HepG2 (cell line): ENCODE results near the gene PDE1C. TPM values are rescaled to one million over a fixed set of nuclear protein-coding genes. Genes with fewer than 3 reads are reported as not detected.

Experiments
- ATAC-seq: fragments of 200-7000 bp; cut with Tn5 transposase; 3 replicates; pipeline ENCODE4 v1.9.1; 2020; ENCODE audit warnings: mild to moderate bottlenecking, moderate library complexity
- BruUV-seq: library from RNA; stranded (reverse); fragments of 400-500 nt; replicated peaks from 2 replicates; lab custom pipeline; 2021; lab: Mats Ljungman, UMichigan
- CTCF ChIA-PET: fragments of 300-600 bp; formaldehyde crosslinking; extraction: SDS; loops from one replicate; lab custom pipeline; 2021; ENCODE audit warnings: low total read pairs, inconsistent platforms, low intra/inter-chr PET ratio; lab: Yijun Ruan, JAX
- POLR2A ChIA-PET: fragments of 350-600 bp; sonication (Branson Sonifier 250); formaldehyde crosslinking; loops from one replicate; lab custom pipeline; 2020; ENCODE audit warnings: antibody characterized with exemption, inconsistent platforms; lab: Yijun Ruan, JAX
- DNase-seq: peaks from one replicate; pipeline ENCODE4 v3.0.0-alpha.2; 2015; ENCODE audit warnings: low spot score
- FAIRE-seq: peaks from 3 replicates; lab custom pipeline; 2011; peaks lifted over from hg19 to GRCh38; lab: Jason Lieb, UNC
- H2AFZ ChIP-seq: one replicate; pipeline ENCODE4 v1.6.1; 2011; ENCODE audit warnings: low read length, inconsistent platforms
- H3K27ac ChIP-seq: fragments of 300-600 bp; 3 replicates; pipeline ENCODE4 v1.8.0; 2011; ENCODE audit warnings: mixed run types, mild to moderate bottlenecking, mixed read lengths, low read length, inconsistent platforms; ENCODE audit not compliant: insufficient read depth; ENCODE audit errors: extremely low read length
- H3K27me3 ChIP-seq, 2 experiments: fragments of 200-600 bp in 1 of 2; 2 replicates in 1 of 2; 3 replicates in 1 of 2; pipeline versions ENCODE4 v1.6.0 to v1.8.0; 2011; ENCODE audit warnings: low read length in 2 of 2, mild to moderate bottlenecking in 2 of 2, moderate library complexity in 2 of 2, inconsistent platforms in 1 of 2; ENCODE audit not compliant: insufficient read depth in 2 of 2, control insufficient read depth in 1 of 2
- H3K36me3 ChIP-seq, 2 experiments: fragments of 200-600 bp in 1 of 2; replicated peaks in 1 of 2; 2 replicates in 1 of 2; 3 replicates in 1 of 2; pipeline versions ENCODE4 v1.5.1 to v1.8.0; 2011; ENCODE audit warnings: low read length in 2 of 2, inconsistent platforms in 1 of 2; ENCODE audit not compliant: insufficient read depth in 2 of 2, control insufficient read depth in 1 of 2
- H3K4me1 ChIP-seq: 2 replicates; pipeline ENCODE4 v1.5.1; 2012; ENCODE audit warnings: low read length, inconsistent platforms; ENCODE audit not compliant: insufficient read depth
- H3K4me2 ChIP-seq: 2 replicates; pipeline ENCODE4 v1.6.0; 2011; ENCODE audit warnings: low read depth, low read length, inconsistent platforms
- H3K4me3 ChIP-seq, 3 experiments: fragments of 200-600 bp in 1 of 3; sonication (generic), shearing (Covaris generic) in 1 of 3; replicated peaks in 1 of 3; 2 replicates each; pipeline ENCODE4 v1.5.1; 2011 to 2016; ENCODE audit warnings: low read length in 3 of 3, inconsistent platforms in 2 of 3, low read depth in 2 of 3, mild to moderate bottlenecking in 2 of 3, control low read depth in 1 of 3, mixed read lengths in 1 of 3; ENCODE audit not compliant: insufficient read depth in 1 of 3
- H3K79me2 ChIP-seq: one replicate; pipeline ENCODE4 v1.6.1; 2011; ENCODE audit warnings: low read length, inconsistent platforms; ENCODE audit not compliant: insufficient read depth
- H3K9ac ChIP-seq: 2 replicates; pipeline ENCODE4 v1.6.0; 2011; ENCODE audit warnings: mild to moderate bottlenecking, low read depth, low read length, inconsistent platforms; ENCODE audit not compliant: insufficient read depth
- H3K9me3 ChIP-seq: 2 replicates; pipeline ENCODE4 v1.5.1; 2012; ENCODE audit warnings: mild to moderate bottlenecking, low read length
- H4K20me1 ChIP-seq: 2 replicates; pipeline ENCODE4 v1.6.0; 2011; ENCODE audit warnings: inconsistent platforms, mild to moderate bottlenecking, low read length, moderate library complexity; ENCODE audit not compliant: insufficient read depth
- BHLHE40 ChIP-seq: IDR thresholded peaks from 2 replicates; pipeline ENCODE4 v1.6.1; 2011; ENCODE audit warnings: low read length, improper control_type of control experiment
- HNRNPH1 ChIP-seq: fragments of 200-400 bp; formaldehyde crosslinking; optimal IDR thresholded peaks from 2 replicates; pipeline ENCODE3; 2017; ENCODE audit warnings: mild to moderate bottlenecking, low read depth, low read length
- ZNF772 ChIP-seq: sonication (generic); formaldehyde crosslinking; IDR thresholded peaks from 2 replicates; pipeline ENCODE4 v1.5.0; 2020; ENCODE audit warnings: mild to moderate bottlenecking, missing genetic modification reagents
- WGBS: methylation state at CpG from one replicate; pipeline ENCODE4 v1.1.6; 2017; ENCODE audit warnings: low lambda C conversion rate; 5-methylcytosine and 5-hydroxymethylcytosine counted together
- in situ Hi-C: cut with HindIII; loops from 2 replicates; pipeline ENCODE4 v1.10.0; 2017; ENCODE audit warnings: low pct_unique_long_range_greater_than_20kb; ENCODE audit not compliant: extremely low pct_ligation_motif_present
- intact Hi-C: fragments of 100-400 bp; cut with micrococcal nuclease; formaldehyde crosslinking; loops from one replicate; pipeline ENCODE4 v1.10.0; 2022; ENCODE audit not compliant: unreplicated experiment
- polyA plus RNA-seq, 8 experiments: library from polyadenylated mRNA; depleted of rRNA in 3 of 8; stranded (reverse) in 7 of 8; unstranded in 1 of 8; fragments of >200 nt; fragmentation: Illumina TruSeq in 4 of 8; extraction: Trizol in 4 of 8; gene quantifications; 2 replicates each; pipeline versions ENCODE4 v1.2.1 to v1.2.3, GENCODE V29; 2011 to 2016; ENCODE audit warnings: low read depth in 4 of 8, missing spikeins in 1 of 8, mixed read lengths in 1 of 8; ENCODE audit not compliant: insufficient read depth in 1 of 8
- total RNA-seq, 5 experiments: library from RNA; depleted of rRNA; stranded (reverse); fragments of >200 nt; fragmentation: Illumina TruSeq; extraction: Trizol; gene quantifications; 2 replicates each; pipeline ENCODE4 v1.2.3, GENCODE V29; 2016; ENCODE audit warnings: low read depth in 1 of 5
- TF ChIP-seq, protein P1 (sequence below): sonication (generic); formaldehyde crosslinking; IDR thresholded peaks from 2 replicates; pipeline ENCODE4 v1.4.0; 2020; ENCODE audit warnings: mild to moderate bottlenecking, missing genetic modification reagents
- TF ChIP-seq, protein P2 (sequence below): sonication (generic); formaldehyde crosslinking; conservative IDR thresholded peaks from 2 replicates; pipeline ENCODE4 v1.8.0; 2022; ENCODE audit warnings: missing genetic modification reagents

The PDE1C gene
- total and polyA plus RNA-seq, 2 of the 13 experiments (the other 11 are each of a cell fraction or from before 2014, with no cell fraction given) = not detected

DNA sequence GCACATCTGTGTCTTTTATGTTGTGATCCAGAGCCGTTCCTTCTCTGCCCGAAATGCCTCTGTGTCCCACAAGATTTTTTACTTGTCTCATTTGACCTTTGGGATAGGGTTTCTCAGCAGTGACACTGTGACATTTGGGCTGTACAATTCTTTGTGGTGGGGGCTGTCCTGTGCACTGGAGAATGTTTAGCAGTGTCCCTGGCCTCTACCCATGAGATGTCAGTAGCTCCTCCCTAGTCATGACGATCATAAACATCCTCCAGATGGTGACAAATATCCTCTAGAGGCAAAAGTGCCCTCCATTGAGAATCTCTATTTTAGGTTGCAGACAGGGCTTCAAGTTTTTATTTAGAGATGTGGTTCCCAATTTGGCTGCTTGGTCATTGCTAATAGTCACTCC, 291.9 kb downstream of the PDE1C start:
- intact Hi-C loops = no loop called here
- ChIA-PET CTCF (no interaction called here), POLR2A (no interaction called here)
- in situ Hi-C loops = no loop called here
- 17% methylated on average over 3 of the region's 3 CpGs for WGBS
- H3K4me3 ChIP-seq = no peak overlapping the region
- no peaks in the 10 kb centered on the region for H3K9me3 ChIP-seq
- H4K20me1 ChIP-seq = no peaks in the 10 kb centered on the region
- TF ChIP-seq, protein P1, sequence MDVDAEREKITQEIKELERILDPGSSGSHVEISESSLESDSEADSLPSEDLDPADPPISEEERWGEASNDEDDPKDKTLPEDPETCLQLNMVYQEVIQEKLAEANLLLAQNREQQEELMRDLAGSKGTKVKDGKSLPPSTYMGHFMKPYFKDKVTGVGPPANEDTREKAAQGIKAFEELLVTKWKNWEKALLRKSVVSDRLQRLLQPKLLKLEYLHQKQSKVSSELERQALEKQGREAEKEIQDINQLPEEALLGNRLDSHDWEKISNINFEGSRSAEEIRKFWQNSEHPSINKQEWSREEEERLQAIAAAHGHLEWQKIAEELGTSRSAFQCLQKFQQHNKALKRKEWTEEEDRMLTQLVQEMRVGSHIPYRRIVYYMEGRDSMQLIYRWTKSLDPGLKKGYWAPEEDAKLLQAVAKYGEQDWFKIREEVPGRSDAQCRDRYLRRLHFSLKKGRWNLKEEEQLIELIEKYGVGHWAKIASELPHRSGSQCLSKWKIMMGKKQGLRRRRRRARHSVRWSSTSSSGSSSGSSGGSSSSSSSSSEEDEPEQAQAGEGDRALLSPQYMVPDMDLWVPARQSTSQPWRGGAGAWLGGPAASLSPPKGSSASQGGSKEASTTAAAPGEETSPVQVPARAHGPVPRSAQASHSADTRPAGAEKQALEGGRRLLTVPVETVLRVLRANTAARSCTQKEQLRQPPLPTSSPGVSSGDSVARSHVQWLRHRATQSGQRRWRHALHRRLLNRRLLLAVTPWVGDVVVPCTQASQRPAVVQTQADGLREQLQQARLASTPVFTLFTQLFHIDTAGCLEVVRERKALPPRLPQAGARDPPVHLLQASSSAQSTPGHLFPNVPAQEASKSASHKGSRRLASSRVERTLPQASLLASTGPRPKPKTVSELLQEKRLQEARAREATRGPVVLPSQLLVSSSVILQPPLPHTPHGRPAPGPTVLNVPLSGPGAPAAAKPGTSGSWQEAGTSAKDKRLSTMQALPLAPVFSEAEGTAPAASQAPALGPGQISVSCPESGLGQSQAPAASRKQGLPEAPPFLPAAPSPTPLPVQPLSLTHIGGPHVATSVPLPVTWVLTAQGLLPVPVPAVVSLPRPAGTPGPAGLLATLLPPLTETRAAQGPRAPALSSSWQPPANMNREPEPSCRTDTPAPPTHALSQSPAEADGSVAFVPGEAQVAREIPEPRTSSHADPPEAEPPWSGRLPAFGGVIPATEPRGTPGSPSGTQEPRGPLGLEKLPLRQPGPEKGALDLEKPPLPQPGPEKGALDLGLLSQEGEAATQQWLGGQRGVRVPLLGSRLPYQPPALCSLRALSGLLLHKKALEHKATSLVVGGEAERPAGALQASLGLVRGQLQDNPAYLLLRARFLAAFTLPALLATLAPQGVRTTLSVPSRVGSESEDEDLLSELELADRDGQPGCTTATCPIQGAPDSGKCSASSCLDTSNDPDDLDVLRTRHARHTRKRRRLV (CRISPR knock-in tag) = no peak
- TF ChIP-seq HNRNPH1 (no peak), ZNF772 (CRISPR knock-in tag) (no peak), BHLHE40 (no peak)
- TF ChIP-seq, protein P2, sequence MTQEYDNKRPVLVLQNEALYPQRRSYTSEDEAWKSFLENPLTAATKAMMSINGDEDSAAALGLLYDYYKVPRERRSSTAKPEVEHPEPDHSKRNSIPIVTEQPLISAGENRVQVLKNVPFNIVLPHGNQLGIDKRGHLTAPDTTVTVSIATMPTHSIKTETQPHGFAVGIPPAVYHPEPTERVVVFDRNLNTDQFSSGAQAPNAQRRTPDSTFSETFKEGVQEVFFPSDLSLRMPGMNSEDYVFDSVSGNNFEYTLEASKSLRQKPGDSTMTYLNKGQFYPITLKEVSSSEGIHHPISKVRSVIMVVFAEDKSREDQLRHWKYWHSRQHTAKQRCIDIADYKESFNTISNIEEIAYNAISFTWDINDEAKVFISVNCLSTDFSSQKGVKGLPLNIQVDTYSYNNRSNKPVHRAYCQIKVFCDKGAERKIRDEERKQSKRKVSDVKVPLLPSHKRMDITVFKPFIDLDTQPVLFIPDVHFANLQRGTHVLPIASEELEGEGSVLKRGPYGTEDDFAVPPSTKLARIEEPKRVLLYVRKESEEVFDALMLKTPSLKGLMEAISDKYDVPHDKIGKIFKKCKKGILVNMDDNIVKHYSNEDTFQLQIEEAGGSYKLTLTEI (CRISPR knock-in tag) = no peak
- H3K27ac ChIP-seq = no peak overlapping the region
- no peak overlapping the region for H3K9ac ChIP-seq
- no peak for ATAC-seq
- H3K79me2 ChIP-seq = no peaks in the 10 kb centered on the region
- no TSS peak for BruUV-seq
- no peak for FAIRE-seq
- no peak for DNase-seq
- H3K4me2 ChIP-seq = no peak overlapping the region
- H3K36me3 ChIP-seq = no peaks in the 10 kb centered on the region
- H3K4me1 ChIP-seq = no peaks in the 10 kb centered on the region
- no peak overlapping the region for H2AFZ ChIP-seq
- peaks cover 0 to 9% of the 10 kb centered on the region in 2 experiments; a peak in 1 of 5 replicates for H3K27me3 ChIP-seq
